Uterus (tissue), 4 donors: ENCODE measurements around the gene NBEAL2. TPM values are rescaled to one million over a fixed set of nuclear protein-coding genes. Genes with fewer than 3 reads are reported as not detected.

Experiments used
- DNase-seq, 2 donors: peaks; one replicate each; pipeline ENCODE4 v3.0.0-alpha.2; 2019 to 2020
- H3K27ac ChIP-seq, 2 donors: fragments of 200-600 bp; sonication (generic); 1 replicate in 1 of 2; 2 replicates in 1 of 2; pipeline ENCODE4 v1.5.1; 2016 to 2018
- H3K27me3 ChIP-seq, 2 donors: fragments of 200-600 bp; sonication (generic); one replicate each; pipeline ENCODE4 v1.5.1; 2018 to 2019; ENCODE audit warnings: control low read depth in 1 of 2
- H3K36me3 ChIP-seq, 2 donors: fragments of 200-600 bp; sonication (generic); one replicate each; pipeline ENCODE4 v1.5.1; 2019; ENCODE audit warnings: control low read depth in 1 of 2
- H3K4me1 ChIP-seq, 2 donors: fragments of 200-600 bp; sonication (generic); one replicate each; pipeline ENCODE4 v1.5.1; 2018 to 2019; ENCODE audit warnings: control low read depth in 1 of 2
- H3K4me3 ChIP-seq, 2 donors: fragments of 200-600 bp; sonication (generic); 1 replicate in 1 of 2; 2 replicates in 1 of 2; pipeline ENCODE4 v1.5.1; 2018 to 2019; ENCODE audit warnings: mild to moderate bottlenecking in 1 of 2
- H3K9me3 ChIP-seq, 2 donors: fragments of 200-600 bp; sonication (generic); one replicate each; pipeline ENCODE4 v1.5.1; 2019; ENCODE audit warnings: control low read depth in 1 of 2
- POLR2A ChIP-seq, 2 donors: fragments of 450-650 bp; IDR thresholded peaks; one replicate each; pipeline ENCODE4 v1.6.1; 2016; ENCODE audit warnings: antibody characterized with exemption in 2 of 2, mild to moderate bottlenecking in 1 of 2, moderate library complexity in 1 of 2
- intact Hi-C: fragments of 100-400 bp; cut with DNase I; formaldehyde crosslinking; loops from one replicate; pipeline ENCODE4 v1.15.1; 2023; ENCODE audit warnings: low total_unique reads
- total RNA-seq, 4 donors: library from RNA; depleted of rRNA in 3 of 4; stranded (reverse); fragments of >200 nt in 3 of 4; gene quantifications; one replicate each; pipeline versions ENCODE4 v1.1.0 to v1.2.4, GENCODE V29; 2014 to 2023
- TF ChIP-seq, protein P1 (sequence below), 4 experiments: fragments of 200-600 bp in 2 of 4; fragments of 450-650 bp in 2 of 4; sonication (generic) in 2 of 4; IDR thresholded peaks; one replicate each; pipeline ENCODE4 v1.5.1; 2016 to 2019; ENCODE audit warnings: antibody characterized with exemption in 4 of 4, mild to moderate bottlenecking in 2 of 4, moderate library complexity in 1 of 4
- donor health status: DM: yes; HTN: yes; CAD: no.

Gene NBEAL2
- total RNA-seq, 4 donors from 2014 or later = 13.1 to 41.1 (median 23.8) TPM

DNA sequence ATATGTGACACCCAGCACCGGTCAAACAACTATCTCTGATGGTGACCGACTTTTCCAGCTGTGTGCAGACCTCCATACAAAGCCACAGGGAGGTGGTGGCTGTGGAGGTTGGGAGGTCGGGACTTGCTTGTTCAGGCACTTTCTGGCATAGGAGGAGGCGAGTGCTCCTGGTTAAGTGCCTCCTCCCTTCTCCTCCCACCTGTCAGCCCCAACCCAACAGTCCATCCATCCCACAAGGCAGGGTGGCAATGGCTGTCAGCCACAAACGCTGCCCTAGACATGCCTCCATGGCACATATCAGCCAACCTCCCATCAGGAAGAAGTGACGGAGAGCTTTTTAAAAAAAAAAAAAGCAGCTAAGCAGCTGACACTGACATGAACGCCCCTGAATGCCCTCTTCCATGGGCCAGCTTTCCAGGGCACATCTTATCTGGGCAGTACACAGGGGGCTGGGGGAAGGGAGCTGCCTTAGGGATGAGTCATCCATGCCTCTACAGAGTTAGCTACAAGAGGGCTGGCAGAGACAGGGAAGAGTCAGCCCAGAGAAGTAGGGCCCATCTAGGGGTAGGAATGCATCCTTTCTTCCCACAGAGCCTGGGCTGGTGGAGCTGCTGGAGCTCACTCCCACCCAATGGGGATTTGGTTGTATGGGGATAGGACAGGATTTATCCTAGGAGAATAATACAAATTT, 44.2 kb upstream of the NBEAL2 start:
- peaks cover 14 to 51% of the 10 kb centered on the region in 2 donors for H3K4me1 ChIP-seq
- TF ChIP-seq, protein P1, sequence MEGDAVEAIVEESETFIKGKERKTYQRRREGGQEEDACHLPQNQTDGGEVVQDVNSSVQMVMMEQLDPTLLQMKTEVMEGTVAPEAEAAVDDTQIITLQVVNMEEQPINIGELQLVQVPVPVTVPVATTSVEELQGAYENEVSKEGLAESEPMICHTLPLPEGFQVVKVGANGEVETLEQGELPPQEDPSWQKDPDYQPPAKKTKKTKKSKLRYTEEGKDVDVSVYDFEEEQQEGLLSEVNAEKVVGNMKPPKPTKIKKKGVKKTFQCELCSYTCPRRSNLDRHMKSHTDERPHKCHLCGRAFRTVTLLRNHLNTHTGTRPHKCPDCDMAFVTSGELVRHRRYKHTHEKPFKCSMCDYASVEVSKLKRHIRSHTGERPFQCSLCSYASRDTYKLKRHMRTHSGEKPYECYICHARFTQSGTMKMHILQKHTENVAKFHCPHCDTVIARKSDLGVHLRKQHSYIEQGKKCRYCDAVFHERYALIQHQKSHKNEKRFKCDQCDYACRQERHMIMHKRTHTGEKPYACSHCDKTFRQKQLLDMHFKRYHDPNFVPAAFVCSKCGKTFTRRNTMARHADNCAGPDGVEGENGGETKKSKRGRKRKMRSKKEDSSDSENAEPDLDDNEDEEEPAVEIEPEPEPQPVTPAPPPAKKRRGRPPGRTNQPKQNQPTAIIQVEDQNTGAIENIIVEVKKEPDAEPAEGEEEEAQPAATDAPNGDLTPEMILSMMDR (IDR thresholded peaks at IDR 0.05) = peak; percentile 62 to 75 (median 70)
- TF ChIP-seq POLR2A (IDR thresholded peaks at IDR 0.05) = no peak
- H3K27me3 ChIP-seq = no peaks in the 10 kb centered on the region
- H3K9me3 ChIP-seq = no peaks in the 10 kb centered on the region
- no peaks in the 10 kb centered on the region for H3K36me3 ChIP-seq
- H3K27ac ChIP-seq = peak overlapping the region; percentile 75 to 93
- intact Hi-C loops = no loop called here
- H3K4me3 ChIP-seq = no peak overlapping the region
- peak; percentile 78 to 93 for DNase-seq

DNA sequence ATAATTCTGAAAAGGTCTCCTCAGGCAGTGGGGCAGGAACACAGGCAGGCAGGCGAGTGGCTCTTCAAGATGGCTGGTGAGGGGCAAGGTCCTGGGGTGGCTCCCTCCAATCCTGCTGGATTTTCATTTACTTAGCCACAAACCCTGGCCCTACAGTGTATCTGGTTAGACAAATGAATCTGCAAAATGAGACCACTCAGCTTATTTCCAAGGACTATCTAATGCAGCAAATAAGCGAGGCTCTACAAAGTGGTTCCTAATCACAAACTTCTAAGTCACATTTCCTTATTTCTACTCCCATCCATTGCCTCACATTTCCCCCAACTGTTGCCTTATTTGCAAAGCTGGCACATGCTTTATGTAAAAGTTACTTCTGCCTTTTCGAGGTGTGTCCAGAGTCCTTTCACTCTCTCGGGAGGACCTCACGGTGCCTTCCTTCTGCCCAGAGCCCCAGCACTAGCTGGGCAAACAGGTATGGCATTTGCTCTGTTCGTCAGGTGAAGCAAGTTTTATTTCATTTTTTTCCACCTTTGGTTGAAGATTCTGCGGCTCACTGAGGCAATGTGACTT, 43.4 kb upstream of the NBEAL2 start:
- no peaks in the 10 kb centered on the region for H3K36me3 ChIP-seq
- DNase-seq = no peak
- peaks cover 14 to 43% of the 10 kb centered on the region in 2 donors for H3K4me1 ChIP-seq
- H3K4me3 ChIP-seq = no peak overlapping the region
- H3K27ac ChIP-seq = peak overlapping the region; percentile 29 to 93
- H3K27me3 ChIP-seq = no peaks in the 10 kb centered on the region
- no peak for TF ChIP-seq POLR2A (IDR thresholded peaks at IDR 0.05)
- TF ChIP-seq, protein P1 (IDR thresholded peaks at IDR 0.05) = no peak
- H3K9me3 ChIP-seq = no peaks in the 10 kb centered on the region
- intact Hi-C loops = no loop called here

DNA sequence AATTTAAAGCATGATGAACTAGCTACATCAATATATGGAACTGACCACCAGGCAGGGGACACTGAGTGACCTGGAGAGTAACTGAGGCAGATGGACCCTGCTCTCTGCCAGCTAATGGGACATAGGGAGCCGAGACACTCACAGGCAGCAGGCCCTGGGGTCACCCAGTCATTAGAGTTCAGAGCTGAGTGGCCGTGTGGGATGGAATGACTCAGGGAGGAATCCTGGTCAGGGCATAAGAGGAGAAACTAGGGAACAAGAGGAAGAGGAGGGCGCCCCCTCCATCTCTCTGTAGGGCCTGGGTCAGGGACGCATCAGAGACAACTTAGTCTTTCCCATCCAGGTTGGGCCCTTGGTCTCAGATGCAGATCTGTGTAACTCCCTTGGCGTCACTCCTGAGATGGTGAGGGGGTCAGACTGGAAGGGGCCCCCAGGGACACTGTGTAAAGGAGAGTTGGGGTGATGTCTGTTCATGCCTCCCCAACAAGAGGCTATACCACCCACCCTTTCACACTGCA, 42.7 kb upstream of the NBEAL2 start:
- Histone ChIP-seq H3K9me3 (no peaks in the 10 kb centered on the region), H3K4me1 (peaks cover 14 to 36% of the 10 kb centered on the region in 2 donors), H3K4me3 (no peak overlapping the region), H3K27ac (peak overlapping the region; percentile 29 to 93), H3K36me3 (no peaks in the 10 kb centered on the region), H3K27me3 (no peaks in the 10 kb centered on the region)
- TF ChIP-seq POLR2A (IDR thresholded peaks at IDR 0.05) = no peak
- TF ChIP-seq, protein P1 (IDR thresholded peaks at IDR 0.05) = no peak
- intact Hi-C loops = no loop called here
- DNase-seq = no peak

DNA sequence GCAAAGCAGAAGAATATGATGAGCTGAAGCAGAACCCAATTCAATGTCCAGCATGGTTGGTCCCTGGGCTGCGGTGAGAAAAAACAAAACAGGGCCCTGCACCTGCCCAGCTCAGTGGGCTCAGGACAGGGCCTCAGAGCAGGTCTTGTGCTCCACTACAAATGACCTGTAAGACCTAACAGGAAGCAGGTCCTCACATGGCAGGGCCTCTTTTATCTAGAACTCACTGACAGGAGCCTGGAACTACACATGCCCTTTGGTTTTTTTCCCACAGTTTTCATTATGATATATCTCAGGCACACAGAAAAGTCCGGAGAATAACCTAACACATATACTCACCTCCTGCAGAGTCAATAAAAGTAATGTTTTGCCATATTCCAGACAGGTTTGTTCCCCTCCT, 41.3 kb upstream of the NBEAL2 start:
- Histone ChIP-seq H3K9me3 (no peaks in the 10 kb centered on the region), H3K36me3 (no peaks in the 10 kb centered on the region), H3K27ac (peak overlapping the region; percentile 4 to 93), H3K27me3 (no peaks in the 10 kb centered on the region), H3K4me1 (peaks cover 3 to 25% of the 10 kb centered on the region in 2 donors), H3K4me3 (no peak overlapping the region)
- intact Hi-C loops = no loop called here
- TF ChIP-seq, protein P1 (IDR thresholded peaks at IDR 0.05) = no peak
- no peak for TF ChIP-seq POLR2A (IDR thresholded peaks at IDR 0.05)
- DNase-seq = no peak
